HG02571 (cell line): ENCODE measurements around the gene ASH1L.
A peak's percentile ranks its signal among the peaks of the same experiment; 100 is the strongest.
"Not testable (repeated sequence)": the region's sequence is repeated elsewhere in the genome, so short reads cannot be mapped to it uniquely, and the experiment has no call there.

ENCODE experiments used
- ATAC-seq: cut with Tn5 transposase; IDR thresholded peaks from one replicate; pipeline ENCODE4 v1.9.1; 2021; ENCODE audit warnings: mild to moderate bottlenecking, moderate library complexity; ENCODE audit not compliant: unreplicated experiment

Gene ASH1L

GRCh38 chr1:155334962-155335361 is 227.6 kb downstream of the ASH1L start:
- ATAC-seq = no peak

DNA sequence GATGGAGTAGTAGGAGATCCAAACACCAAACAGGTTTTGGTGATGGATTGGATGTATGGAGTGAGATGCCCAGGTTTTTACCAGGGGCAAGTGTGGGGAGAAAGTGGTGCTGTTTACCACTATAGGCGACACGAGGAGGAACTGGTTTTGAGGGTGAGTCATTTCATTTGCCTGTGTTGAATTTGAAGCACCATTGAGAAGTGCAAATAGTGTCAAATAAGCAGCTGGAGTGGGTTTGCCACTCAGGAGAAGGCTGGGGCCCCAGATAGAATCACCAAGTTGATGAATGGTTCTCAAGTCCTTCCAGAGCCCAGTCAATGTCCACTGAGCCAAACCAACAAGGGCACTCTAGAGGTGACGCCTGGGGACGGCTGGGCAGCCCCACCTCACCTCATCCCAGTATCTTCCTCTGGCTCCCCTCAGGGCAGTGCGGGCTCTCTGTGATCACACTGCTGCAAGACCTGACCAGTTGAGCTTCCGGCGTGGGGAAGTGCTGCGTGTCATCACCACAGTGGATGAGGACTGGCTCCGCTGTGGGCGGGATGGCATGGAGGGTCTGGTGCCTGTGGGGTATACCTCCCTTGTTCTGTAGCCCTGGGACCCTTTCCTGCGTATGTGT is 232.5 kb downstream of the ASH1L start:
- ATAC-seq = no peak

DNA sequence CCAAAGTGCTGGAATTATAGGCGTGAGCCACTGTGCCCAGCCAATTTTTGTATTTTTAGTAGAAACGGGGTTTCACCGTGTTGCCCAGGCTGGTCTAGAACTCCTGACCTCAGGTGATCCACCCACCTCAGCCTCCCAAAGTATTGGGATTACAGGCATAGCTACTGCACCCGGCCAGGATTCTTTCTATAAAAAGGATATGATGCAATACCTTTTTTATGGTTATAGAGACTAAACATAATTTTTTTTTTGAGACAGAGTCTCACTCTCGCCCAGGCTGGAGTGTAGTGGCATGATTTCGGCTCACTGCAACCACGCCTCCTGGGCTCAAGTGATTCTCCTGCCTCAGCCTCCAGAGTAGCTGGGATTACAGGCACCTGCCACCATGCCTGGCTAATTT is 233.7 kb downstream of the ASH1L start:
- ATAC-seq = not testable (repeated sequence)

GRCh38 chr1:155327981-155328380 is 234.6 kb downstream of the ASH1L start:
- ATAC-seq = no peak

GRCh38 chr1:155326631-155327037 is 236.0 kb downstream of the ASH1L start:
- ATAC-seq = no peak

- no peak for ATAC-seq
Measured at GRCh38 chr1:155326020-155326526, 236.5 kb downstream of the ASH1L start.

- ATAC-seq = no peak
Measured at GRCh38 chr1:155325603-155325893, 237.1 kb downstream of the ASH1L start.

DNA sequence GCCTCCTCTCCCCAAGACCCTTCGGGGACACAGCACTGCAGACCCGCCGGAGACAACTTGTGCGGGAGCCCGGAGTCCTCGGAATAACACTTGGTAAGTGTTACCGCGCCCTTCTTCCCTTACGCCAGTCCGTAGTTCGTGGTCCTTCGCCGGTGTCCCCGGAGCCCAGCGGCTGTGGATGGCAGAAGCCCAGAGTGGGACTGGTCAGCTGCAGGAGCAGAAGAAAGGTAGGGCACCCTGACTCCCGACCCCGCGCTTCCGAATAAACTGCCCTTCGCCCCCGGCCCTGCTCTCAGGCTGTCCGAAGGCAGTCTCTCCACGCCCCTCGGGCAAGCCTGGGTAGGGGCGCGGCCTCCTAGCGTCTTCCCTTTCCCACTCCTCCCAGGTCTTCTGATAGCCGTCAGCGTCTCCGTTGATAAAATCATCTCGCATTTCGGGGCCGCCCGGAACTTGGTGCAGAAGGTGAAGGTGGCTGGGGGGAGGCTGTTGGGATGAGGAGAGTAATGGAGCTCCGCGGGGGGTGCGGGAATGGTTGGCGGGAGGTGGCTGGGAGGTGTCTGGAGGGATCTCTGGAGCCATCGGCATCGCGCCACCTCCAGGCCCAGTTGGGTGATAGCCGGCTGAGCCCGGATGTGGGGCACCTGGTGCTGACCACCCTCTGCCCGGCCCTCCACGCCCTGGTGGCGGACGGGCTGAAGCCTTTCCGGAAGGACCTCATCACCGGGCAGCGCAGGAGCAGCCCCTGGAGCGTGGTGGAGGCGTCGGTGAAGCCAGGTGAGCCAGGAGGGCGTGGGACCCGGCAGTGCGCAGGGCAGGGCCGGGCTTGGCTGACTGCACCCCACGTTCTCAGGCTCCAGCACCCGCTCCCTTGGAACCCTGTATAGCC is 237.6 kb downstream of the ASH1L start:
- no peak for ATAC-seq

GRCh38 chr1:155324037-155324716 is 238.4 kb downstream of the ASH1L start:
- peak; percentile 66 for ATAC-seq

GRCh38 chr1:155323729-155324036 is 238.9 kb downstream of the ASH1L start:
- peak; percentile 37 for ATAC-seq

- ATAC-seq = peak; percentile 44
Measured at GRCh38 chr1:155322953-155323728, 239.5 kb downstream of the ASH1L start.

- ATAC-seq = no peak
Measured at GRCh38 chr1:155322571-155322952, 240.0 kb downstream of the ASH1L start.

- ATAC-seq = no peak
Measured at GRCh38 chr1:155321639-155322503, 240.7 kb downstream of the ASH1L start.

DNA sequence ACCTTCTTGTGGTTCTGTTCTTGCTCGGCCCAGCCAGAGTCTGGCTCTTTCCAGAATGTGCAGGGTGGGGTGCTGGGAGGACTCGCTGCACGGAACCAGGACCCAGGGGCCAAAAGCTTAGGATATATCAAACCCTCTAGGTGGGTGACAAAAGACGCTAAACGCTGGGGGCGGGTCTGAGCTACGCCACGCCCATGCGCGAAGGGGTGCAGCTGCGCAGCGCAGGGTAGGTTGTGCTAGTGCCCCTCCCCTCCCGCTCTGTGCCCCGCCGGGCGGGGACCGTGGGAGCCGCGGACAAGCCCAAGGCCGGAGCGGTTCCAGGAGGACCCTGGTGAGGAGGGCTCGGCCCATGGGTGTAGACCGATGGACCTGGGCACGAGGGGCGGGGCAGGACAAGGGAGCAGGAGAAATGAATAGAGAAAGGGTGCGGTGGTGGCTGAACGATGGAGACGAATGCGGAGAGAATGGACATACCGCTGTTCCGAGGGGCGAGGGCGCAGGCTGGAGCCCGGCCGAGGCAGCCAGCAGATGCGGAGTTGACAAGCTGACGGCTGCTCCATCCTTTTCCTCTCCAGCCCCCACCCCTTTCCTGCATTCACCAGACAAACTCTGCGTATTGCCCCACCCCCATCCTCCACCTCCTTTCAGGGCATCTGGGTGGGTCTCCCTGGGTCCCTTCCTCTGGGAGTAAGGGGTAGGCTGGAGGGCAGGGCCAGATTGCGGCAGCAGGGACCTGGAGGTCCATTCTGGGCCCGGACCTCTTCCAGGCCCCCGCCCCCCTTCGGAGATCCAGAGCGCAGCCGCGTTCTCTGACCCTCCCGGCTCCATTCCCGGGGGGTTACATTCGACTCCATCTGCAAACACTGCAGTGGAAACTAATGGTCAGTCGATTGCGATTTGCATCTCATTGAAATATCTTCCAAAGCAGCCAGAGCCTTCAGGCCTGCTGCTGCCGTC is 241.7 kb downstream of the ASH1L start, which contains the start of gene RUSC1:
TSS of gene RUSC1 (plus strand) at position 234 of the 957 bp plus-strand sequence. CDS start 880 bp downstream, outside the sequence.
- no peak for ATAC-seq

DNA sequence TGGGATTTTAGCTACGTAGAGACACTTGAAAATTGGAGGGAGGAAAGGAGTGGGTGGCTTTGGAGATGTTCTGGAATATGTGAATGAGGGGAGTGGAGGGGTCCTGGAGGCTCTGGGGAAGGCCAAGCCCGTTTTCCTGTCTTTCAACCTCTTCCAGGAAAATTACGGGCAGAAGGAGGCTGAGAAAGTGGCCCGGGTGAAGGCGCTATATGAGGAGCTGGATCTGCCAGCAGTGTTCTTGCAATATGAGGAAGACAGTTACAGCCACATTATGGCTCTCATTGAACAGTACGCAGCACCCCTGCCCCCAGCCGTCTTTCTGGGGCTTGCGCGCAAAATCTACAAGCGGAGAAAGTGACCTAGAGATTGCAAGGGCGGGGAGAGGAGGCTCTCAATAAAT is 242.4 kb downstream of the ASH1L start:
- ATAC-seq = no peak

- no peak for ATAC-seq
Measured at GRCh38 chr1:155319536-155319935, 243.1 kb downstream of the ASH1L start.

DNA sequence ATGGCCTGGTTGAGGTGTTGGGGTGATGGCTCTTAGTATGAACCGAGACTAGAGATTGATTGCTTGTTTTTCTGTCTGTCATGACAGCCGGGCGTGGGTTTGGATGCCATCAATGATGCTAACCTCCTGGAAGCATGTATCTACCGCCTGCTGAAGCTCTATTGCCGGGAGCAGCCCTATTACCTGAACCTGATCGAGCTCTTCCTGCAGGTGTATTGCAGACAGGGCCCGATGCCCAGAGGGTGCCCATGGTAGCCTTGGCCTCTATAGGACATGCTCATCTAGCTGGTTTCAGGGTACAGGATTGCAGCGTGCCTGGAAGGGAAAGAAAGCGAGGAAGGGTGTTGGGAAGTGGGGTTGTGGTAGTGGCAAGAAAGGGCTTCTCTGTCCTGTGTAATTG is 244.5 kb downstream of the ASH1L start:
- ATAC-seq = no peak

- no peak for ATAC-seq
Measured at GRCh38 chr1:155316922-155317321, 245.7 kb downstream of the ASH1L start.

DNA sequence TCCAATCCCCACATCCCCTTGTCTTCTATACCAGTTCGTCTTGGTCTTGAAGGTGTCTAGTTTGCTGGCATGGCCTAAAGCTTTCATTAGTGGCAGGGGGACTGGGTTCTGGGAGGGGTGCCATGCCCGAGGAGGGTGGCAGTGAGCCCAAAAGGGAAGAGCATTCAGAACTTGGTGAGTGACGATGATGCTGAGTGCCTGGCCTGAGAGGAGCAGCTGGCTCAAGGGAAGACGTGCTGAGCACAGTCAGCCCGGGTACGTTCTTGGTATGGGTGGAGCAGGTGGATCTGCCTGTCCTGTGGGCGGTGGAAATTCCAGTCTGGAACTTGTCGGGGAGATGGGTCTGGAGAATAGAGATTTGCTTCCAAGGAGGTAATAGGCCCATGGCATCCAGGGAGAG is 249.3 kb downstream of the ASH1L start:
- no peak for ATAC-seq
